ENCODE results near the gene GALNTL6. TPM values are rescaled to one million over a fixed set of nuclear protein-coding genes. Genes with fewer than 3 reads are reported as not detected.

Gene GALNTL6
- polyA plus RNA-seq, 12 donors, result 0.19 to 2.6 (median 0.70) TPM; not detected in 2

GRCh38 chr4:172007889-172008288, 194.7 kb downstream of the GALNTL6 start:
- no peak for DNase-seq

DNA sequence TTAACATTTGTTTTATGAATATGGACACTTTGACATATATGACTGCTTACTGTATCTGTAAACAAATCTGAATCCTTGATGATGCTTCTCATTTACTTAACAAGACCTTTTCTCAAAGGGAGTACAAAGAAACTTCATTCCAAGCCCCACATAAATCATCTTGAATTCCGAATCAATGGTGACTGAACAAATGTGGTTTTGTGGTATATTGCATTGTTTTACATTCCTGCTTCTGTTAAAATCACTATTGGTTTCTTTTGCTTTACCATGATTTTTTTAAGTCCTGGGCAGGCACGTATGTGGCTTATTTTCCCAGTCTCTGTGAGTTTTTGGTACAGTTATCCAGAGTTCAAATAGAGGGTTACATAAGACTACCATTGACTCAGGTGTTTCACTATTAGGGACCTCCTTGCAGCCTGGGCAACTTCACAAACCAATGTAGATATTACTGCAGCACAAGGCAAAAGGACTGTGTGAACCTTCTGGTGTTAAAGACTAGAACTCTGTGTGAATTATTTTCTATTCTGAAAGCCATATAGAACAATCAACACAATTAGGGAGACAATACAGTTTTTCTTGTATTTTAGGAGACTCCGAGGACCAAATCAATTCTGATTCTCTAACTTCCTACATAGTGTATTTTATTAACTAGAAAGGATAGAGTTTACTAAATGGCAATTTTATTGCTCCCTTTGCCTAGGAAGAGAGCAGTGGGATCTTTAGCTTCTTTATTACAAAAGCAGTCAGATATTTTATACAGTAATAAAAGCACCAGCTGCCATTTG, 196.4 kb downstream of the GALNTL6 start:
- no peak for DNase-seq

DNA sequence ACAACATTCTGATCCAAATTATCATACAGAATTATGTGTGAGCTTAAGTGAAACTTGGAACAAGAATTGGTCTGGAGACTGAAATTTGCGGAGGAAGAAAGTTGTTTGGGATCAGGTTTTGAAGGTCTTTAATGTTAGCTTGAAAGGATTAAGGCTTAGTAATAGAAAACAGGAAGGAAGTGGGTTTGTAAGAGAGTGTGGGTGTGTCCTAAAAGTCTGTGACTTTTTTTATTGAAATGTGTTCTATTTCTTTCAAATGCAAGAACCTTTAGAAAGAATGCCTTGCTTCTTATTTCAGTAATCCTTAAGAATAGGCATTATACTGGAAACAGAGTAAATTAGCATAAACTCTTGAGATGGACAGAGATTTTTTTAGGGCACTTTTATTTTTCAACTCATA, 198.0 kb downstream of the GALNTL6 start:
- DNase-seq, result no peak

DNA sequence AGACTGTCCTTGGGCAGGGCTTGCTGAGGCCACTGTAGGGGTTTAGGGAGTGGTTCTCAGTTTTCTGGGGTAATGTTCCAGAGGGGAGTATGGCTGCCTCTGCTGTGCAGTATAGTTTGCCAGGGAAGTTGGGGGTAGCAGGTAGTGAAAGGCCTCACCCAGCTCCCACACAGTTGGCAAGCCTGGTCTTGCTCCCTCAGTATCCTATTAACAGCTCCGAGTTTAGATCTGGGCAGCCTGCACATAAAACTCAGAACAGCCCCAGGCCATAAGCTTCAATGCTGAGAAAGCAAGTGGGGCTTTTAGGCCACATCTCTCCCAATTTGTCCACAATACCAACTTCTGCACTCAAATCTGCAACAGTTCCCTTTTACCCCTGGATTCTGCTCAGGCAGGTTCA, 205.2 kb downstream of the GALNTL6 start:
- no peak for DNase-seq

DNA sequence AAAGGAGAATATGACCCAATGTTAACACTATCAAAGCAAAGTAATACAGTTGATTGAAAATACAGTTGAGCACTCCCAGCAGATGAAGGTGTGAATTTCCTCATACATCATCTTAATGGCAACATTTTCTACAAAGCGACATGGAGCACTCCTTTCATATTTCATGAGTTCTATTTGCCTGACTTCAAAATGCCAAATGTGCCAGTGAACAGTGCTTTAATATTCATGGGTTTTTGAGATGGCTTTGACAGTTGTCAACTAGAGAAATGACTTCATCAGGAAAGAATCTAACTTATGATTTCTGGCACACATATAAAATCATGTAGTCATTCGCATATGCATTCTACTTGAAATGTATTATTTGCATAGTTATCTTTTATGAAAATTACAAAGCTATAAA, 222.4 kb downstream of the GALNTL6 start:
- no peak for DNase-seq

GRCh38 chr4:172040766-172041165, 227.6 kb downstream of the GALNTL6 start:
- no peak for DNase-seq

DNA sequence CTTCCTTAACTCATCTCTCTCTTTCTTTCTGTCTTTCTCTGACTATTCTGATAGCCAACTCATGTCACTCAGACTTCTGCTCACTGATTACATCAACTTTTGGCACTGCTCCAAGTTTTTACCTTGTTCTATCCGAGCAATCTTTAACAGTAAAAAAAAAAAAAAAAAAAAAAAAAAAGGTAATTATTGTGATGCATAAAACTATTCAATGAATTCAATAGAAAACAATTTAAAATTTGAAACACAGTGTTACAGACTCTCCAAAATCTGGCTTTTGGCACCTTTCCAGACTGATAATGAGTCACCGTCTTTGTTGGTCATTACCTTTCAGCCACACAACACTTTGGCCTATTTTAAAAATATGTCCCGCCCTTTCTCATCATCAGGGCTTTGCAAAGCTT, 229.5 kb downstream of the GALNTL6 start:
- no peak for DNase-seq

DNA sequence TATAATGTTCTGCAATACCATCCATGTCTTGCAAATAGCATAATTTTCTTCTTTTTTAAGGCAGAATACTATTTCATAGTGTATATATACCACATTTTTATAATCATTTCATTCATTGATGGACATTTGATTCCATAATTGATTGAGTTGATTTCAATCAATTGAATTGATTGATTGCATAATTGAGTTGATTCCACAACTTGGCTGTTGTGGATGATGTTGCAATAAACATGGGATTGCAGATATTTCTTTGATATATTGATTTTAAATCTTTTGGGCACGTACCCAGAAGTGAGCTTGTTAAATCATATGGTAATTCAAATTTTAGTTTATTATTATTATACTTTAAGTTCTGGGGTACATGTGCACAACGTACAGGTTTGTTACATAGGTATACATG, 232.8 kb downstream of the GALNTL6 start:
- DNase-seq, result no peak

- DNase-seq, result no peak
Observed at GRCh38 chr4:172048666-172049065, 235.5 kb downstream of the GALNTL6 start.

GRCh38 chr4:172050911-172051310, 237.7 kb downstream of the GALNTL6 start:
- DNase-seq, result no peak

DNA sequence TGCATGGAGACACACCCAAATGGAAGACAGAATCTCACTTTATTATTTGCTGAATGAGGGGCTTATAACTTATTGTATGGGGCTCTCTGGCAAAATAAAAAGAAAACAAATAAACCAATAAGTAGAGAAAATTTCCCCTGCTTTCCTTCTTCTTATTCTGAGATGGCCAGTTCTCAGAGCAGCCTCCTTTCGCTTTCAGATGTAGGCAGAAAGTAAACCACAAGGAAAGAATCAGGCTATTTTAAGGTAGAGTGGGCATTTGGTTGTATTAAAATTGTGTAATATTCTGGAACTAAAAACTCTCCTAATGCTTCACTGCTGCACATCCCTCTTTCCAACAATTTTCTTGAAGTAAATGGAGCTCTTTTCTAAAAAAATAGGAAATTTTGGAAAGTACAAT, 241.8 kb downstream of the GALNTL6 start:
- no peak for DNase-seq

DNA sequence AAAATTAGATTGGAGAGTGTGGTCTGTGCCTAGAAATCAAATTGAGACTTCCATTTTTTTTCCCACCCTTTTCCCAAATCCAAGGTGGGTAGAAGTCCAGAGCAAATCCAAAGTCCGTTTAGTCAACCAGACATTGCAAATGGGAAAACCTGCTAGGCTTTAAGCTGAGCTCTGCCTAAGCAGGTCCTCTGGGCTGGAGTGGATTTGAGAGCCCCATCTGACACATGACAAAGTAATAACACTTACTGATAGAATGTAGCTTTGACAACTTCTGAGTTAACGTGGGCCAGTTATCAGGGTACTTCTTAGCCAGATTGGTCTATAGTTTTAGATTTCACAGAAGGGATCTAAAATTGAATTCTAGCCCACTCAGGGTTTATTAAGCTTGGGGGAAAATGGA, 242.3 kb downstream of the GALNTL6 start:
- DNase-seq, result no peak

DNA sequence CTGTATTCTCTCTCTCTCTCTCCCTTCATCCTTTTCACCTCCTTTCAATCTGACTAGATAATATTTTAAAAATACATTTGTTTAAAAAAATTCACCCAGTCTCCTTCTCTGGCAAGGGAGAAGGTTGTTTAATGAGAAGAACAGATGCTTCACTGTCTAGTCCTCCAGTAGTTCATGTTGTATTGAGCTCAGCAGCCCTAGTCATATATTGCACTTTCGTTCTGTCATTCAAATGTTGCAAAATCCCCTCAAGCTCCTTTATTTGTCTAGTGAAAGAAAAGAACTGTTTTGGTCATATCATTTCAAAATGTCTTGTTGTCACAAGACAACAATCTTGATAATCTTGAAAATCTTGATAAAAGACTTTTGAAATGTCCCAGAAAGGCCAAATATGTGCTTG, 248.0 kb downstream of the GALNTL6 start:
- no peak for DNase-seq

GRCh38 chr4:172068506-172068905, 255.3 kb downstream of the GALNTL6 start:
- no peak for DNase-seq

GRCh38 chr4:172073590-172073989, 260.4 kb downstream of the GALNTL6 start:
- no peak for DNase-seq

DNA sequence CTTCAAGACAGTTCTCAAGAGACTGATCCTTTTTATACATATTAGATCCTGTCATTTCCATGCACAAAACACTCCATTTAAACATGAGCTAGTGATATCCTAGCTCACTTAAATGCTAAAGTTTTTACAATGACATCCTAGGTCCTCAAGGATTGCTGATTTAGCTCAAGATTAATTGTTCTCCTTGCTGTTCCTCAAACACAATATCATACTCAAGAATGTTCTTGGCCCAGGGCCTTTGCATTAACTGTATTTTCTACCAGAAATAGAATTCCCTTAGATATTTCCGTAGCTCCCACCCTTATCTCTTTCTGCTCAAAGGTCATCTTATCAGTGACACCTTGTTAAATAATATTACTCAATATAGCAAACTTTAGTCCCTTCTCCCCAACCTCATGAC, 270.1 kb downstream of the GALNTL6 start:
- DNase-seq, result no peak

- no peak for DNase-seq
Observed at GRCh38 chr4:172088556-172088955, 275.4 kb downstream of the GALNTL6 start.

GRCh38 chr4:172095161-172095560, 282.0 kb downstream of the GALNTL6 start:
- DNase-seq, result no peak

GRCh38 chr4:172096786-172097185, 283.6 kb downstream of the GALNTL6 start:
- DNase-seq, result no peak

- DNase-seq, result no peak
Observed at GRCh38 chr4:172099376-172099775, 286.2 kb downstream of the GALNTL6 start.

- no peak for DNase-seq
Observed at GRCh38 chr4:172103456-172103855, 290.3 kb downstream of the GALNTL6 start.

DNA sequence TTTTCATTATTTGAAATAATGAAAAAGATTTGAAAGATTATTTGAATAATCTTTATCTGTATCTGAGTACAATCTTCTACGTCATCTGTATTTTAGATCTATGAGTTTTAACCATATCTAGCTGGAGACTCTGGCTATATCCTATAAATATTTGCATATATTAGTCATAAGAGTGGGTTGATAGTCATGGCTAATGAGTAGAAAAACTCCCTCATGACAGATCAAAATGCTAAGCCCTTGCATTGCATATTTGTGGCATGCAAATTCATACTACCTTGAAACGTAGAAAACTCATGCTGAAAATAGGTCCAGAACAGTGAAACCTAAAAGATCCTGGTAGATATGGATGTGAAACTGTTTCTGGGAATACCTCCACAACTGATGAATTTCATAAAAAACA, 291.3 kb downstream of the GALNTL6 start:
- DNase-seq, result no peak

DNA sequence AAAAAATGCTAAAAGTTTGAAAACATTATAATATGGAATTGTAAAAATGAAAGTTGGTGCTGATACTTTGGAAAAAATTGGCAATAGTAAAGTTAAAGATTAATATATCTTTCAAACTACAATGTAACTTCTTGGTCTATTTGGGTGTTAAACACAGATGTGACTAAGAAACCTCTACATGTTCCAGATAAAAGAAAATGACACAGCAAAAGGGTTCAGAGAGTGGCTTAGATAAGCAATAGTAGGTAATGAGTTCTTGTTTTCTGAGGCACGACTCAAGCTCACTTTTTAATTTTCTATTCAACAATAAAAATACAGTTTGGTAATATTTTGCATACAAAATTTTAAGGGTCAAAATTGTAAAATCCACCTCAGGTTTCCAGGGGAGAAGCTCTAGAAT, 292.7 kb downstream of the GALNTL6 start:
- DNase-seq, result no peak

- no peak for DNase-seq
Observed at GRCh38 chr4:172109466-172109865, 296.3 kb downstream of the GALNTL6 start.
